H1 (cell line): ENCODE results near the gene ZNF366. TPM values are rescaled to one million over a fixed set of nuclear protein-coding genes. Genes with fewer than 3 reads are reported as not detected.

ENCODE experiments used
- ATF3 ChIP-seq: IDR thresholded peaks from 2 replicates; pipeline ENCODE4 v1.6.1; 2011; ENCODE audit warnings: low read depth, mild to moderate bottlenecking, low read length; ENCODE audit not compliant: insufficient read depth
- CEBPB ChIP-seq: IDR thresholded peaks from 2 replicates; pipeline ENCODE4 v1.6.1; 2012; ENCODE audit warnings: low read depth, low read length
- FOSL1 ChIP-seq: IDR thresholded peaks from 2 replicates; pipeline ENCODE4 v1.6.1; 2011; ENCODE audit warnings: mild to moderate bottlenecking, low read depth, low read length, moderate library complexity; ENCODE audit not compliant: insufficient read depth
- POU5F1 ChIP-seq: IDR thresholded peaks from 2 replicates; pipeline ENCODE4 v1.6.1; 2011; ENCODE audit warnings: low read depth, mild to moderate bottlenecking, low read length, moderate library complexity
- RXRA ChIP-seq: IDR thresholded peaks from 2 replicates; pipeline ENCODE4 v1.6.1; 2011; ENCODE audit warnings: low read depth, mild to moderate bottlenecking, low read length, moderate library complexity; ENCODE audit not compliant: insufficient read depth
- polyA plus RNA-seq, 7 experiments: library from polyadenylated mRNA; depleted of rRNA in 3 of 7; stranded (reverse) in 5 of 7; unstranded in 2 of 7; fragments of >200 nt in 5 of 7; fragments of 200-250 nt in 2 of 7; gene quantifications; 1 replicate in 5 of 7; 2 replicates in 1 of 7; 4 replicates in 1 of 7; pipeline versions ENCODE4 v1.2.1 to v1.2.3, GENCODE V29; 2011 to 2013; ENCODE audit warnings: missing spikeins in 2 of 7, mixed read lengths in 2 of 7
- total RNA-seq: library from RNA; stranded (reverse); fragmentation: NEBNext Ultra II Directional; extraction: Animal tissue kit (Norgen Biotek cat#: 25700); gene quantifications from 2 replicates; pipeline ENCODE4 v1.2.1, GENCODE V29; 2021

ZNF366 gene
- total and polyA plus RNA-seq, 2 of the 8 experiments (the other 6 are each of a cell fraction or from before 2014, with no cell fraction given): not detected

DNA sequence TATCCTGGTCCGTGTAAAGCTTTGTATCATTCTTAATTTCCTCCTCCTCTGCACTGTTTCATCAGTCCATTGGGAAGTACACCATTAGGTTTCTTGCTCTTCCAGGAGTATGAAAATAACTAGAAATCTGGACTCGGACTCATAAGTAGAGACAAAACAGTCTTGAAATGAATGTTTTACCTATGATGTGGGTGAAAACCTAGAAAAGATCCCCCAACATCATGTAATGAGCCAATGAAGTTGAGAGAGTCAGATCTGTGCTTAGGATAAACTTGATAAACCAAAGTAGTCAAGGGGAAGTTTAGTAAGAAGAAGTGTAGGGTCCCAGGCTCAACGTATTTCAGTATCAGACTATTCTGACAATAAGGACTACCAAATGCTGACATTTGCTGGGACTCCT lies 25.2 kb downstream of the ZNF366 start (continued):
- no peak for TF ChIP-seq ATF3
- TF ChIP-seq FOSL1: no peak
- no peak for TF ChIP-seq POU5F1
- no peak for TF ChIP-seq CEBPB
- TF ChIP-seq RXRA: no peak
